Measurements from ENCODE around the gene MT1M. TPM values are rescaled to one million over a fixed set of nuclear protein-coding genes. Genes with fewer than 3 reads are reported as not detected.
A peak's percentile ranks its signal among the peaks of the same experiment; 100 is the strongest.

The MT1M gene
- polyA plus RNA-seq, 1 donor (not counting 4 experiments of a cell fraction or from before 2014, with no cell fraction given) = 0.20 TPM

DNA sequence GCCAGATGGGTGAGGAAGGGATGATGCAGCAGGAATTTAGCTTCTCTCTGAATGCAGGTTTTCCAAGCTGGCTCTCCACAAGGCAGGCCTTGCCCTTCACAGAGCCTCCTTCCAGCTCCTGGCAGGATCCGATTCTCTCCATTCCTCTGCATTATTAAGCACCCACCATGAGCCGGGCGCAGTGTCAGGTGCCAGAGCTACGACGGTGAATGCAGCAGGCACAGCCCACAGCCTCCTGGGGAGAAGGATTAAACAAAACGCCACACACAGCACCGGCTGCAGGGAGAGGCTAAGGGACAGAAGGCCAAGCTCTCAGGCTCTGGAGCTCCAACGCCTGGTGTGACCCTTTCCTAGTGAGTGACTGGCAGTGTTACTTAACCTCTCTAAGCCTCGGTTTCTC is 31.1 kb upstream of the MT1M start:
- H2AFZ ChIP-seq (ENCODE audit: control insufficient read depth, low read length) = no peak overlapping the region
- TF ChIP-seq, protein P1, sequence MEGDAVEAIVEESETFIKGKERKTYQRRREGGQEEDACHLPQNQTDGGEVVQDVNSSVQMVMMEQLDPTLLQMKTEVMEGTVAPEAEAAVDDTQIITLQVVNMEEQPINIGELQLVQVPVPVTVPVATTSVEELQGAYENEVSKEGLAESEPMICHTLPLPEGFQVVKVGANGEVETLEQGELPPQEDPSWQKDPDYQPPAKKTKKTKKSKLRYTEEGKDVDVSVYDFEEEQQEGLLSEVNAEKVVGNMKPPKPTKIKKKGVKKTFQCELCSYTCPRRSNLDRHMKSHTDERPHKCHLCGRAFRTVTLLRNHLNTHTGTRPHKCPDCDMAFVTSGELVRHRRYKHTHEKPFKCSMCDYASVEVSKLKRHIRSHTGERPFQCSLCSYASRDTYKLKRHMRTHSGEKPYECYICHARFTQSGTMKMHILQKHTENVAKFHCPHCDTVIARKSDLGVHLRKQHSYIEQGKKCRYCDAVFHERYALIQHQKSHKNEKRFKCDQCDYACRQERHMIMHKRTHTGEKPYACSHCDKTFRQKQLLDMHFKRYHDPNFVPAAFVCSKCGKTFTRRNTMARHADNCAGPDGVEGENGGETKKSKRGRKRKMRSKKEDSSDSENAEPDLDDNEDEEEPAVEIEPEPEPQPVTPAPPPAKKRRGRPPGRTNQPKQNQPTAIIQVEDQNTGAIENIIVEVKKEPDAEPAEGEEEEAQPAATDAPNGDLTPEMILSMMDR (optimal IDR thresholded peaks at IDR 0.05 in 1 of 3, IDR thresholded peaks at IDR 0.05 in 1 of 3, conservative IDR thresholded peaks at IDR 0.05 in 1 of 3; ENCODE audit: extremely low read depth in 1 of 3, insufficient read depth in 2 of 3, low read length in 3 of 3) = no peak
- TF ChIP-seq EZH2 (IDR thresholded peaks at IDR 0.05; ENCODE audit: low read length) = no peak
- no peaks in the 10 kb centered on the region for H3K9me3 ChIP-seq (ENCODE audit: control insufficient read depth, low read depth, low read length)

DNA sequence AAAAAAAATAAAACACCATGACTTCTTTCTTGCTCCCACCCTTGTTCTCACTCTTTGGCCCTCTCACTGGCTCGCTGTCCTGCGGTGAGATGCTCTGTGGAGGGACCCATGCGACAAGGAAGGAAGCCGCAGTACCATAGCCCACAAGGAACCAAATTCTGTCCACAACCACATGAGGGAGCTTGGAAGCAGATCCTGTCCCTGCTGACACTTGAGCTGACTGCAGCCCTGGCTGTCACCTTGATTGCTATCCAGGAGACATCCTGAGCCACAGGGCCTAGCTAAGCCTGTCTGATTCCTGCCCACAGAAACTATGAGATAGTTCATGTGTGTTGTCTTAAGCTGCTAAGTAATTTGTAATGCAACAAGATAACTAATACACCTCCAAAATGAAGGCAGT is 28.9 kb upstream of the MT1M start:
- no peak overlapping the region for H3K27ac ChIP-seq (ENCODE audit: control insufficient read depth, insufficient read depth, low read length)
- H3K79me2 ChIP-seq (ENCODE audit: control insufficient read depth, insufficient read depth, low read length) = no peaks in the 10 kb centered on the region
- H3K4me1 ChIP-seq (ENCODE audit: control insufficient read depth, extremely low read depth, insufficient read depth, low read length) = peaks cover 32% of the 10 kb centered on the region
- TF ChIP-seq, protein P1 (optimal IDR thresholded peaks at IDR 0.05 in 1 of 3, IDR thresholded peaks at IDR 0.05 in 1 of 3, conservative IDR thresholded peaks at IDR 0.05 in 1 of 3; ENCODE audit: extremely low read depth in 1 of 3, insufficient read depth in 2 of 3, low read length in 3 of 3) = peak; percentile 26 to 70 (median 47)
- no peak for TF ChIP-seq EZH2 (IDR thresholded peaks at IDR 0.05; ENCODE audit: low read length)
- H3K9ac ChIP-seq (ENCODE audit: control insufficient read depth, extremely low read depth, insufficient read depth, low read length) = no peak overlapping the region
- DNase-seq (ENCODE audit: low read depth, low spot score) = no peak
- H3K9me3 ChIP-seq (ENCODE audit: control insufficient read depth, low read depth, low read length) = no peaks in the 10 kb centered on the region
- no peaks in the 10 kb centered on the region for H3K36me3 ChIP-seq (ENCODE audit: control insufficient read depth in 2 of 2, extremely low read depth in 1 of 2, insufficient read depth in 2 of 2, low read length in 2 of 2)
- H3K4me2 ChIP-seq (ENCODE audit: control insufficient read depth, extremely low read depth, insufficient read depth, low read depth, low read length) = no peak overlapping the region
- H4K20me1 ChIP-seq (ENCODE audit: control insufficient read depth, extremely low read depth, insufficient read depth, low read length) = no peaks in the 10 kb centered on the region
- no peaks in the 10 kb centered on the region for H3K9me1 ChIP-seq (ENCODE audit: control insufficient read depth, extremely low read depth, insufficient read depth, low read length)
- peak; percentile 17 for FAIRE-seq
- no peak overlapping the region for H3K4me3 ChIP-seq (ENCODE audit: control insufficient read depth in 2 of 3, extremely low read depth in 1 of 3, insufficient read depth in 2 of 3, low read depth in 1 of 3, low read length in 3 of 3)
- no peak overlapping the region for H2AFZ ChIP-seq (ENCODE audit: control insufficient read depth, low read length)
- H3K27me3 ChIP-seq (ENCODE audit: control insufficient read depth, extremely low read depth, insufficient read depth, low read length) = no peaks in the 10 kb centered on the region
- dilution Hi-C loops (cut with MboI; ENCODE audit: extremely low pct_ligation_motif_present, low sequenced_read_pairs) = no loop called here

More for the DNA sequence above, 31.1 kb upstream of the MT1M start:
- Histone ChIP-seq H4K20me1 (ENCODE audit: control insufficient read depth, extremely low read depth, insufficient read depth, low read length) (no peaks in the 10 kb centered on the region), H3K27me3 (ENCODE audit: control insufficient read depth, extremely low read depth, insufficient read depth, low read length) (no peaks in the 10 kb centered on the region), H3K4me1 (ENCODE audit: control insufficient read depth, extremely low read depth, insufficient read depth, low read length) (peaks cover 15% of the 10 kb centered on the region), H3K27ac (ENCODE audit: control insufficient read depth, insufficient read depth, low read length) (no peak overlapping the region), H3K9me1 (ENCODE audit: control insufficient read depth, extremely low read depth, insufficient read depth, low read length) (no peaks in the 10 kb centered on the region), H3K4me2 (ENCODE audit: control insufficient read depth, extremely low read depth, insufficient read depth, low read depth, low read length) (no peak overlapping the region), H3K79me2 (ENCODE audit: control insufficient read depth, insufficient read depth, low read length) (no peaks in the 10 kb centered on the region), H3K36me3 (ENCODE audit: control insufficient read depth in 2 of 2, extremely low read depth in 1 of 2, insufficient read depth in 2 of 2, low read length in 2 of 2) (no peaks in the 10 kb centered on the region), H3K9ac (ENCODE audit: control insufficient read depth, extremely low read depth, insufficient read depth, low read length) (no peak overlapping the region), H3K4me3 (ENCODE audit: control insufficient read depth in 2 of 3, extremely low read depth in 1 of 3, insufficient read depth in 2 of 3, low read depth in 1 of 3, low read length in 3 of 3) (no peak overlapping the region)
- dilution Hi-C loops (cut with MboI; ENCODE audit: extremely low pct_ligation_motif_present, low sequenced_read_pairs) = no loop called here
- DNase-seq (ENCODE audit: low read depth, low spot score) = no peak
- no peak for FAIRE-seq
